WTC11 (cell line): ENCODE results near the gene TREM2. TPM values are rescaled to one million over a fixed set of nuclear protein-coding genes. Genes with fewer than 3 reads are reported as not detected.

ENCODE experiments used
- ATAC-seq: fragments of 200-7000 bp; cut with Tn5 transposase; 2 replicates; pipeline ENCODE4 v1.10.0; 2021; ENCODE audit warnings: mild to moderate bottlenecking, moderate library complexity
- CTCF ChIA-PET: fragments of 300-600 bp; sonication (Branson Sonifier 250); formaldehyde crosslinking; loops from one replicate; lab custom pipeline; 2021; ENCODE audit warnings: antibody characterized with exemption; lab: Charles Lee
- POLR2A ChIA-PET: fragments of 350-600 bp; sonication (Branson Sonifier 250); formaldehyde crosslinking; loops from one replicate; lab custom pipeline; 2021; ENCODE audit warnings: antibody characterized with exemption; lab: Charles Lee
- DNase-seq: peaks from one replicate; pipeline ENCODE4 v3.0.0; 2021; ENCODE audit warnings: low spot score
- H3K27ac Mint-ChIP-seq: 2 replicates; pipeline ENCODE4 v1.8.0; 2021; ENCODE audit warnings: mixed read lengths
- H3K27me3 Mint-ChIP-seq: 2 replicates; pipeline ENCODE4 v1.8.0; 2021; ENCODE audit warnings: low read depth, mild to moderate bottlenecking, moderate library complexity, mixed read lengths
- H3K36me3 Mint-ChIP-seq: 2 replicates; pipeline ENCODE4 v1.8.0; 2021; ENCODE audit warnings: mixed read lengths
- H3K4me1 Mint-ChIP-seq: 2 replicates; pipeline ENCODE4 v1.8.0; 2022; ENCODE audit warnings: mixed read lengths
- H3K4me3 Mint-ChIP-seq: 2 replicates; pipeline ENCODE4 v1.8.0; 2021; ENCODE audit warnings: mild to moderate bottlenecking, moderate library complexity, mixed read lengths
- H3K9me3 Mint-ChIP-seq: 2 replicates; pipeline ENCODE4 v1.8.0; 2021; ENCODE audit warnings: mixed read lengths
- CTCF ChIP-seq: fragments of 200-600 bp; IDR thresholded peaks from 2 replicates; pipeline ENCODE4 v1.8.0; 2022; ENCODE audit warnings: antibody characterized with exemption
- E2F4 ChIP-seq: sonication (generic); formaldehyde crosslinking; IDR thresholded peaks from 2 replicates; pipeline ENCODE4 v1.8.1; 2022; ENCODE audit warnings: low read depth, mild to moderate bottlenecking, moderate library complexity, missing genetic modification reagents, borderline replicate concordance
- FOXK1 ChIP-seq: sonication (generic); formaldehyde crosslinking; IDR thresholded peaks from 2 replicates; pipeline ENCODE4 v1.8.0; 2022; ENCODE audit warnings: mild to moderate bottlenecking, moderate library complexity, missing genetic modification reagents
- GRHL2 ChIP-seq: fragments of 250-450 bp; sonication (Bioruptor Pico); IDR thresholded peaks from 2 replicates; pipeline ENCODE4 v1.8.0; 2022; ENCODE audit warnings: mild to moderate bottlenecking, moderate library complexity; ENCODE audit not compliant: insufficient replicate concordance, severe bottlenecking
- IRF2 ChIP-seq: sonication (generic); formaldehyde crosslinking; IDR thresholded peaks from 2 replicates; pipeline ENCODE4 v1.8.0; 2022; ENCODE audit warnings: low read depth, missing genetic modification reagents, borderline replicate concordance
- JUN ChIP-seq: sonication (generic); formaldehyde crosslinking; IDR thresholded peaks from 2 replicates; pipeline ENCODE4 v1.8.0; 2023; ENCODE audit warnings: mild to moderate bottlenecking, missing genetic modification reagents
- MLX ChIP-seq: sonication (generic); formaldehyde crosslinking; IDR thresholded peaks from 2 replicates; pipeline ENCODE4 v1.8.1; 2023; ENCODE audit warnings: mild to moderate bottlenecking, missing genetic modification reagents, moderate library complexity
- ZMAT4 ChIP-seq: fragments of 250-450 bp; sonication (Bioruptor Pico); IDR thresholded peaks from 2 replicates; pipeline ENCODE4 v1.9.0; 2021; ENCODE audit warnings: mild to moderate bottlenecking
- ZNF416 ChIP-seq: fragments of 250-450 bp; sonication (Bioruptor Pico); IDR thresholded peaks from 2 replicates; pipeline ENCODE4 v1.9.0; 2021; ENCODE audit warnings: mild to moderate bottlenecking, inconsistent platforms
- total RNA-seq: library from RNA; stranded (reverse); gene quantifications from 3 replicates; pipeline ENCODE4 v1.2.3, GENCODE V29; 2021
- TF ChIP-seq, protein P1 (sequence below): sonication (generic); formaldehyde crosslinking; IDR thresholded peaks from 2 replicates; pipeline ENCODE4 v1.8.1; 2023; ENCODE audit warnings: mild to moderate bottlenecking, missing genetic modification reagents, borderline replicate concordance
- TF ChIP-seq, protein P2 (sequence below): fragments of 250-450 bp; sonication (Bioruptor Pico); conservative IDR thresholded peaks from 2 replicates; pipeline ENCODE4 v1.9.0; 2021; ENCODE audit warnings: mild to moderate bottlenecking

The TREM2 gene
- total RNA-seq, 1 experiment from 2014 or later = not detected

- TF ChIP-seq GRHL2 (CRISPR knock-in tag) (no peak), CTCF (no peak), ZMAT4 (CRISPR knock-in tag) (no peak), MLX (CRISPR knock-in tag) (no peak), IRF2 (CRISPR knock-in tag) (no peak), JUN (no peak), FOXK1 (CRISPR knock-in tag) (no peak)
- TF ChIP-seq, protein P1, sequence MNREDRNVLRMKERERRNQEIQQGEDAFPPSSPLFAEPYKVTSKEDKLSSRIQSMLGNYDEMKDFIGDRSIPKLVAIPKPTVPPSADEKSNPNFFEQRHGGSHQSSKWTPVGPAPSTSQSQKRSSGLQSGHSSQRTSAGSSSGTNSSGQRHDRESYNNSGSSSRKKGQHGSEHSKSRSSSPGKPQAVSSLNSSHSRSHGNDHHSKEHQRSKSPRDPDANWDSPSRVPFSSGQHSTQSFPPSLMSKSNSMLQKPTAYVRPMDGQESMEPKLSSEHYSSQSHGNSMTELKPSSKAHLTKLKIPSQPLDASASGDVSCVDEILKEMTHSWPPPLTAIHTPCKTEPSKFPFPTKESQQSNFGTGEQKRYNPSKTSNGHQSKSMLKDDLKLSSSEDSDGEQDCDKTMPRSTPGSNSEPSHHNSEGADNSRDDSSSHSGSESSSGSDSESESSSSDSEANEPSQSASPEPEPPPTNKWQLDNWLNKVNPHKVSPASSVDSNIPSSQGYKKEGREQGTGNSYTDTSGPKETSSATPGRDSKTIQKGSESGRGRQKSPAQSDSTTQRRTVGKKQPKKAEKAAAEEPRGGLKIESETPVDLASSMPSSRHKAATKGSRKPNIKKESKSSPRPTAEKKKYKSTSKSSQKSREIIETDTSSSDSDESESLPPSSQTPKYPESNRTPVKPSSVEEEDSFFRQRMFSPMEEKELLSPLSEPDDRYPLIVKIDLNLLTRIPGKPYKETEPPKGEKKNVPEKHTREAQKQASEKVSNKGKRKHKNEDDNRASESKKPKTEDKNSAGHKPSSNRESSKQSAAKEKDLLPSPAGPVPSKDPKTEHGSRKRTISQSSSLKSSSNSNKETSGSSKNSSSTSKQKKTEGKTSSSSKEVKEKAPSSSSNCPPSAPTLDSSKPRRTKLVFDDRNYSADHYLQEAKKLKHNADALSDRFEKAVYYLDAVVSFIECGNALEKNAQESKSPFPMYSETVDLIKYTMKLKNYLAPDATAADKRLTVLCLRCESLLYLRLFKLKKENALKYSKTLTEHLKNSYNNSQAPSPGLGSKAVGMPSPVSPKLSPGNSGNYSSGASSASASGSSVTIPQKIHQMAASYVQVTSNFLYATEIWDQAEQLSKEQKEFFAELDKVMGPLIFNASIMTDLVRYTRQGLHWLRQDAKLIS (CRISPR knock-in tag) = no peak
Measured at GRCh38 chr6:41204156-41204555, 41.2 kb upstream of the TREM2 start (continued).

DNA sequence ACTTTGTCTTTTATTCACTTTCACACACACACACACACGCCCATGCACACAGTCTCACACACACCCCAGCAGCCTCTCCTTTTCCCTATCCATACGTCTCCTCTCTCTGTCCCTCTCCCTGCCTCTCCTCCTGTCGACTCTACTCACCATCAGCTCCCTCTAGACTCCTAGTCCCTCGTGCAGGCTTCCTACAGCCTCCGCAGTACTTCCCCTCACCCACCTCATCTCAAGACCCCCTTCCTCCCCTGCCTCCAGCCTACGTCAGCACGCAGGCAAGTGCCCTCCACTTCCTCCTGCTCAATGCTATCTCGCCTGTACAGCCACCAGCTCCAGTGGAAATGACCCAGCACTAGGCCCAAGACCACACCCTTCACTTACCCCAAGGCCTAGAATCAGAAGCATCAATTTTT, 38.9 kb upstream of the TREM2 start:
- Mint-ChIP-seq H3K9me3 (no peaks in the 10 kb centered on the region), H3K4me1 (peaks cover 23% of the 10 kb centered on the region), H3K27me3 (peaks cover 2% of the 10 kb centered on the region), H3K4me3 (no peak overlapping the region), H3K36me3 (no peaks in the 10 kb centered on the region), H3K27ac (no peak overlapping the region)
- no peak for ATAC-seq
- ChIA-PET CTCF (interaction anchor here (1.1 to 2.4 kb wide), 4 partner anchors 10 to 116 kb away, joined by 3 to 28 read pairs (median 11); no protein-coding TSS in a partner anchor), POLR2A (no interaction called here)
- no peak for TF ChIP-seq E2F4 (CRISPR knock-in tag)
- TF ChIP-seq, protein P2, sequence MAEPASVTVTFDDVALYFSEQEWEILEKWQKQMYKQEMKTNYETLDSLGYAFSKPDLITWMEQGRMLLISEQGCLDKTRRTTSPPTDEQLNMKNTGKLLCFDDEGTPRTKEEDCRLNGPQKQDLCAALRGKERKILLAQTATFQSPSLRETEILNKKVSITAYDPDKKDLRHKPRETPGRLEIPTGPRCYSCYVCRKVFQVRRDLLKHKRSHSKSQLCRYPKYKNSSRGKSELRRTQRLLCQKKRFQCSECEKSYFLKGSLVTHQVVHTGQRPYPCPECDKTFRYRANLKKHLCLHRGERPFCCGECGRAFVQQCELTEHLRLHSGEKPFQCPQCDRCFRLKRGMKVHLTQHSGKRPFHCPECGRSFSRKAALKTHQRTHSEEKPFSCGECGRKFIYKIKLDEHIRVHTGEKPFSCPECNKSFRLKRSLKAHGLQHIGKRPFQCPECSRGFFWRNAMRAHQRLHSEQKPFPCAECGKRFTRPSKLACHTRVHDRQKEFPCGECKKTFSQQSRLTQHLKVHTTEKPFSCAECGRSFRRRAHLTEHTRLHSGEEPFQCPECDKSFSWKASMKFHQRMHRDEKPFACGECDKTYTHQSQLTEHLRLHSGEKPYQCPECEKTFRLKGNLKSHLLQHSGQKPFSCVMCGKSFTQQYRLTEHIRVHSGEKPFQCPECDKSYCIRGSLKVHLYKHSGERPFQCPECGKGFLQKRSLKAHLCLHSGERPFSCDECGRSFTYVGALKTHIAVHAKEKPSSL (CRISPR knock-in tag) = no peak
- no peak for TF ChIP-seq ZNF416 (CRISPR knock-in tag)
- DNase-seq = no peak
